Ishikawa (cell line): ENCODE data around the gene CFAP97.

Experiments used
- CEBPB ChIP-seq: IDR thresholded peaks from 2 replicates; pipeline ENCODE4 v1.6.1; 2012
- CREB1 ChIP-seq: IDR thresholded peaks from 2 replicates; pipeline ENCODE4 v1.6.1; 2012; ENCODE audit warnings: low read depth
- EGR1 ChIP-seq: IDR thresholded peaks from 2 replicates; pipeline ENCODE4 v1.6.1; 2012
- EP300 ChIP-seq: IDR thresholded peaks from 2 replicates; pipeline ENCODE4 v1.6.1; 2012; ENCODE audit warnings: borderline replicate concordance
- FOXM1 ChIP-seq: IDR thresholded peaks from 2 replicates; pipeline ENCODE4 v1.6.1; 2012; ENCODE audit warnings: low read depth, borderline replicate concordance
- NFIC ChIP-seq: IDR thresholded peaks from 2 replicates; pipeline ENCODE4 v1.6.1; 2012
- RAD21 ChIP-seq: IDR thresholded peaks from 2 replicates; pipeline ENCODE4 v1.6.1; 2012; ENCODE audit warnings: low read depth
- TAF1 ChIP-seq: IDR thresholded peaks from 2 replicates; pipeline ENCODE4 v1.6.1; 2012; ENCODE audit warnings: low read depth, mild to moderate bottlenecking
- TCF12 ChIP-seq: IDR thresholded peaks from 2 replicates; pipeline ENCODE4 v1.6.1; 2012; ENCODE audit warnings: low read depth
- TEAD4 ChIP-seq: IDR thresholded peaks from 2 replicates; pipeline ENCODE4 v1.6.1; 2012
- YY1 ChIP-seq: IDR thresholded peaks from 2 replicates; pipeline ENCODE4 v1.6.1; 2012; ENCODE audit warnings: low read depth
- ZBTB7A ChIP-seq: IDR thresholded peaks from 2 replicates; pipeline ENCODE4 v1.6.1; 2012; ENCODE audit warnings: low read depth
- TF ChIP-seq, protein P1 (sequence below): IDR thresholded peaks from 2 replicates; pipeline ENCODE4 v1.6.1; 2012
- TF ChIP-seq, protein P2 (sequence below): IDR thresholded peaks from 2 replicates; pipeline ENCODE4 v1.6.1; 2012
- TF ChIP-seq, protein P3 (sequence below): IDR thresholded peaks from 2 replicates; pipeline ENCODE4 v1.6.1; 2012; ENCODE audit warnings: low read depth, mild to moderate bottlenecking

CFAP97 gene

GRCh38 chr4:185212581-185212980 is 8.8 kb upstream of the CFAP97 start:
- TF ChIP-seq TAF1, result no peak
- no peak for TF ChIP-seq FOXM1
- no peak for TF ChIP-seq TCF12
- TF ChIP-seq, protein P1, sequence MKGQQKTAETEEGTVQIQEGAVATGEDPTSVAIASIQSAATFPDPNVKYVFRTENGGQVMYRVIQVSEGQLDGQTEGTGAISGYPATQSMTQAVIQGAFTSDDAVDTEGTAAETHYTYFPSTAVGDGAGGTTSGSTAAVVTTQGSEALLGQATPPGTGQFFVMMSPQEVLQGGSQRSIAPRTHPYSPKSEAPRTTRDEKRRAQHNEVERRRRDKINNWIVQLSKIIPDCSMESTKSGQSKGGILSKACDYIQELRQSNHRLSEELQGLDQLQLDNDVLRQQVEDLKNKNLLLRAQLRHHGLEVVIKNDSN, result no peak
- TF ChIP-seq, protein P2, sequence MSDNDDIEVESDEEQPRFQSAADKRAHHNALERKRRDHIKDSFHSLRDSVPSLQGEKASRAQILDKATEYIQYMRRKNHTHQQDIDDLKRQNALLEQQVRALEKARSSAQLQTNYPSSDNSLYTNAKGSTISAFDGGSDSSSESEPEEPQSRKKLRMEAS, result no peak
- no peak for TF ChIP-seq YY1
- TF ChIP-seq CEBPB, result no peak
- TF ChIP-seq TEAD4, result no peak
- no peak for TF ChIP-seq ZBTB7A
- TF ChIP-seq RAD21, result no peak
- no peak for TF ChIP-seq EGR1
- TF ChIP-seq EP300, result no peak
- TF ChIP-seq, protein P3, sequence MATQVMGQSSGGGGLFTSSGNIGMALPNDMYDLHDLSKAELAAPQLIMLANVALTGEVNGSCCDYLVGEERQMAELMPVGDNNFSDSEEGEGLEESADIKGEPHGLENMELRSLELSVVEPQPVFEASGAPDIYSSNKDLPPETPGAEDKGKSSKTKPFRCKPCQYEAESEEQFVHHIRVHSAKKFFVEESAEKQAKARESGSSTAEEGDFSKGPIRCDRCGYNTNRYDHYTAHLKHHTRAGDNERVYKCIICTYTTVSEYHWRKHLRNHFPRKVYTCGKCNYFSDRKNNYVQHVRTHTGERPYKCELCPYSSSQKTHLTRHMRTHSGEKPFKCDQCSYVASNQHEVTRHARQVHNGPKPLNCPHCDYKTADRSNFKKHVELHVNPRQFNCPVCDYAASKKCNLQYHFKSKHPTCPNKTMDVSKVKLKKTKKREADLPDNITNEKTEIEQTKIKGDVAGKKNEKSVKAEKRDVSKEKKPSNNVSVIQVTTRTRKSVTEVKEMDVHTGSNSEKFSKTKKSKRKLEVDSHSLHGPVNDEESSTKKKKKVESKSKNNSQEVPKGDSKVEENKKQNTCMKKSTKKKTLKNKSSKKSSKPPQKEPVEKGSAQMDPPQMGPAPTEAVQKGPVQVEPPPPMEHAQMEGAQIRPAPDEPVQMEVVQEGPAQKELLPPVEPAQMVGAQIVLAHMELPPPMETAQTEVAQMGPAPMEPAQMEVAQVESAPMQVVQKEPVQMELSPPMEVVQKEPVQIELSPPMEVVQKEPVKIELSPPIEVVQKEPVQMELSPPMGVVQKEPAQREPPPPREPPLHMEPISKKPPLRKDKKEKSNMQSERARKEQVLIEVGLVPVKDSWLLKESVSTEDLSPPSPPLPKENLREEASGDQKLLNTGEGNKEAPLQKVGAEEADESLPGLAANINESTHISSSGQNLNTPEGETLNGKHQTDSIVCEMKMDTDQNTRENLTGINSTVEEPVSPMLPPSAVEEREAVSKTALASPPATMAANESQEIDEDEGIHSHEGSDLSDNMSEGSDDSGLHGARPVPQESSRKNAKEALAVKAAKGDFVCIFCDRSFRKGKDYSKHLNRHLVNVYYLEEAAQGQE, result no peak
- TF ChIP-seq NFIC, result no peak
- no peak for TF ChIP-seq CREB1

DNA sequence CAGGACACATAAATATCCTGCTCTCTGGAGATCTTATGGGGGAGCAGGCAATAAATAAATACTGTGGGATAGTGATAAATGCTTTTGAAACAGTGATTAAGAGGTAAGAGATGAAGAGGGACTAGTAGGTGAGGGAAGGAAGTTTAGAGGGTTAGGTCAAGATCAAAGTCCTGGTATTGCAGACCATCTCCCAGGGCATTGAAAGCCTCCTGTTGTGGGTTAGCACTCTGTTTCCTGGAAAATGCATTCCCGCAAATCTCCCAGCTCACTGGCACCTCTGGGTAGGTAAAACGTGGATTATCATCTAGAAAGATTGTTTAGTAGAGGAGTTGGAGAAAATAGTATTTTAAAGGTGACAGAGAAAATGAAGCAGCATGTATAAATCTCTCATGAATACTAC is 7.8 kb upstream of the CFAP97 start:
- TF ChIP-seq EGR1 (no peak), NFIC (no peak), FOXM1 (no peak), YY1 (no peak), ZBTB7A (no peak), EP300 (no peak), RAD21 (no peak)
- TF ChIP-seq, protein P1, result no peak
- TF ChIP-seq, protein P3, result no peak
- TF ChIP-seq, protein P2, result no peak

DNA sequence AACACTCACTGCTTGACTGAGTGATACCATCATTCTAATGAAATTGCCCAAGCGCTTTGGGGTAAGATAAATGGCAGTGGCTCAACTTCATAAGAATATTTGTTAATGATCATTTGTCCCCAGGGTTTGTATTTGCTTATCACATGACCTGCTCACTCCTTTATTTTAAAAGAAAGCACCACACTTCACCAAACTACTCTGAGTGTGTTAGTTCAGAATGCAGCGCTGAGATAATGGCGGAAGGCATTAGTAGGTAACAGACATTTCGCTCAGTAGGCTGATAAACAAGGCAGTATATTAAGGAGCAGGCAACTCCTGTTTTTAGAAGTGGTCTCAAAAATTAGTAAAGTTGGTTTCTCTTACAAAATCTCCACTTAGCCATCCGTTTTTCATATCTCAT is 7.2 kb upstream of the CFAP97 start:
- TF ChIP-seq ZBTB7A (no peak), CREB1 (no peak), NFIC (no peak), CEBPB (no peak), TEAD4 (no peak)

- TF ChIP-seq, protein P2, result peak; percentile 31; the same call in 1 of the 2 replicates
- TF ChIP-seq, protein P3, result no peak
- TF ChIP-seq FOXM1 (no peak), YY1 (no peak), CREB1 (no peak), ZBTB7A (no peak), CEBPB (no peak), RAD21 (no peak), EGR1 (no peak), NFIC (0 out of 2 replicates have a peak, but pooled peaks have one; percentile 17), TEAD4 (no peak), TAF1 (no peak)
- TF ChIP-seq, protein P1, result no peak
Measured at GRCh38 chr4:185210102-185210981, 6.5 kb upstream of the CFAP97 start.
